Loucy (cell line): Measurements from ENCODE around the gene ST7L.

Source experiments
- H2AFZ ChIP-seq: fragments of 200-600 bp; sonication (generic); 2 replicates; pipeline ENCODE4 v1.6.0; 2016; ENCODE audit warnings: antibody characterized with exemption, mild to moderate bottlenecking, low read length, moderate library complexity
- H3F3A ChIP-seq: fragments of 200-600 bp; 2 replicates; pipeline ENCODE4 v1.6.0; 2016; ENCODE audit warnings: antibody characterized with exemption, low read depth, mild to moderate bottlenecking
- H3K27me3 ChIP-seq: fragments of 200-600 bp; sonication (generic); 2 replicates; pipeline ENCODE4 v1.6.1; 2014; ENCODE audit warnings: low read length, mild to moderate bottlenecking; ENCODE audit not compliant: insufficient read depth, poor library complexity, severe bottlenecking
- H3K36me3 ChIP-seq: fragments of 200-600 bp; sonication (generic); 2 replicates; pipeline ENCODE4 v1.6.1; 2016; ENCODE audit warnings: low read length; ENCODE audit not compliant: insufficient read depth
- H3K4me1 ChIP-seq: fragments of 200-600 bp; sonication (generic); 2 replicates; pipeline ENCODE4 v1.5.1; 2014; ENCODE audit warnings: low read length, mild to moderate bottlenecking; ENCODE audit not compliant: insufficient read depth, poor library complexity, severe bottlenecking
- H3K4me2 ChIP-seq: fragments of 200-600 bp; sonication (generic); 2 replicates; pipeline ENCODE4 v1.6.0; 2014; ENCODE audit warnings: antibody characterized with exemption, low read length, low read depth, mild to moderate bottlenecking; ENCODE audit not compliant: poor library complexity, severe bottlenecking
- H3K4me3 ChIP-seq: fragments of 200-600 bp; sonication (generic); 2 replicates; pipeline ENCODE4 v1.5.1; 2014; ENCODE audit warnings: low read length, mild to moderate bottlenecking, mixed read lengths; ENCODE audit not compliant: poor library complexity, severe bottlenecking
- H3K79me2 ChIP-seq: fragments of 200-600 bp; sonication (generic); 2 replicates; pipeline ENCODE4 v1.6.1; 2014; ENCODE audit warnings: low read length; ENCODE audit not compliant: insufficient read depth
- H3K9ac ChIP-seq: fragments of 200-600 bp; sonication (generic); 2 replicates; pipeline ENCODE4 v1.6.0; 2014; ENCODE audit warnings: mild to moderate bottlenecking, low read depth, low read length, moderate library complexity; ENCODE audit not compliant: poor library complexity, severe bottlenecking
- H3K9me2 ChIP-seq: fragments of 200-600 bp; sonication (generic); replicated peaks from 2 replicates; pipeline ENCODE4 v1.6.1; 2016; ENCODE audit warnings: low read depth, low read length, mixed read lengths
- H3K9me3 ChIP-seq: fragments of 200-600 bp; sonication (generic); 2 replicates; pipeline ENCODE4 v1.6.1; 2014; ENCODE audit warnings: mild to moderate bottlenecking, antibody characterized with exemption, low read length, low read depth; ENCODE audit not compliant: insufficient read depth
- H4K20me1 ChIP-seq: fragments of 200-600 bp; sonication (generic); 2 replicates; pipeline ENCODE4 v1.6.0; 2014; ENCODE audit warnings: antibody characterized with exemption, low read length, mild to moderate bottlenecking; ENCODE audit not compliant: insufficient read depth, poor library complexity, severe bottlenecking
- EZH2phosphoT487 ChIP-seq: fragments of 200-600 bp; IDR thresholded peaks from 2 replicates; pipeline ENCODE4 v1.6.1; 2018; ENCODE audit warnings: antibody characterized with exemption, mild to moderate bottlenecking, moderate library complexity, borderline replicate concordance
- TF ChIP-seq, protein P1 (sequence below): fragments of 200-600 bp; sonication (generic); conservative IDR thresholded peaks from 2 replicates; pipeline ENCODE4 v1.5.1; 2014; ENCODE audit warnings: mild to moderate bottlenecking, antibody characterized with exemption, low read length

Gene ST7L

DNA sequence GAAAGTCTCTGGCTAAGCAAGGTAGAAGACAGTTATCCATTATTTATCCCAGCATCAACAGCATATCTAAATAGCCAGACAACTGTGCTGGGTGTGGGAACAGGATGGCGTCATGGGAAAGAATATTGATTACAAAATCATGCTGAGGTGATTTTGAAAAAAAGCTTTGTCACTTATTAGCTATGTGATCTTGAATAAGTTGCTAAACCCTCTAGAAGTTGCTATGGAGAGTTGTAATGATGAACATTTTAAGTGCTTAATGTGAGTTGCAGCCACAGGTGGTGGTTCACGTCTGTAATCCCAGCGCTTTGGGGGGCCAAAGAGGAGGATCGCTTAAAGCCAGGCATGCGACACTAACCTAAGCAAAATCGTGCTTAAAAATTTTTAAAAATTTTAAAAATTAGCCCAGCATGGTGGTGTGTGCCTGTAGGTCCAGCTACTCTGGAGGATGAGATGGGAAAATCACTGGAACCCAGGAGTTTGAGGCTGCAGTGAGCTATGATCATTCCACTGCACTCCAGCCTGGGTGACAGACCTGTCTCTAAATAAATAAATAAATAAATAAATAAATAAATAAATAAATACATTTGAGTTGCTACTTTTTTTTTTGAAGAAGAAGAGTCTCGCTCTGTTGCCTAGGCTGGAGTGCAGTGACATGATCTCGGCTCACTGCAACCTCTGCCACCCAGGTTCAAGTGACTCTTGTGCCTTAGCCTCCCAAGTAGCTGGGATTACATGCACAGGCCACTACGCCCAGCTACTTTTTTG, 76.6 kb downstream of the ST7L start:
- H3K27me3 ChIP-seq: no peaks in the 10 kb centered on the region
- H3K4me2 ChIP-seq: no peak overlapping the region
- no peaks in the 10 kb centered on the region for H3F3A ChIP-seq
- no peaks in the 10 kb centered on the region for H3K4me1 ChIP-seq
- H3K9me3 ChIP-seq: no peaks in the 10 kb centered on the region
- no peak overlapping the region for H2AFZ ChIP-seq
- TF ChIP-seq, protein P1, sequence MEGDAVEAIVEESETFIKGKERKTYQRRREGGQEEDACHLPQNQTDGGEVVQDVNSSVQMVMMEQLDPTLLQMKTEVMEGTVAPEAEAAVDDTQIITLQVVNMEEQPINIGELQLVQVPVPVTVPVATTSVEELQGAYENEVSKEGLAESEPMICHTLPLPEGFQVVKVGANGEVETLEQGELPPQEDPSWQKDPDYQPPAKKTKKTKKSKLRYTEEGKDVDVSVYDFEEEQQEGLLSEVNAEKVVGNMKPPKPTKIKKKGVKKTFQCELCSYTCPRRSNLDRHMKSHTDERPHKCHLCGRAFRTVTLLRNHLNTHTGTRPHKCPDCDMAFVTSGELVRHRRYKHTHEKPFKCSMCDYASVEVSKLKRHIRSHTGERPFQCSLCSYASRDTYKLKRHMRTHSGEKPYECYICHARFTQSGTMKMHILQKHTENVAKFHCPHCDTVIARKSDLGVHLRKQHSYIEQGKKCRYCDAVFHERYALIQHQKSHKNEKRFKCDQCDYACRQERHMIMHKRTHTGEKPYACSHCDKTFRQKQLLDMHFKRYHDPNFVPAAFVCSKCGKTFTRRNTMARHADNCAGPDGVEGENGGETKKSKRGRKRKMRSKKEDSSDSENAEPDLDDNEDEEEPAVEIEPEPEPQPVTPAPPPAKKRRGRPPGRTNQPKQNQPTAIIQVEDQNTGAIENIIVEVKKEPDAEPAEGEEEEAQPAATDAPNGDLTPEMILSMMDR: no peak
- no peak for TF ChIP-seq EZH2phosphoT487
- no peaks in the 10 kb centered on the region for H3K9me2 ChIP-seq
- H4K20me1 ChIP-seq: no peaks in the 10 kb centered on the region
- H3K79me2 ChIP-seq: no peaks in the 10 kb centered on the region
- no peak overlapping the region for H3K9ac ChIP-seq
- no peaks in the 10 kb centered on the region for H3K36me3 ChIP-seq
- no peak overlapping the region for H3K4me3 ChIP-seq

DNA sequence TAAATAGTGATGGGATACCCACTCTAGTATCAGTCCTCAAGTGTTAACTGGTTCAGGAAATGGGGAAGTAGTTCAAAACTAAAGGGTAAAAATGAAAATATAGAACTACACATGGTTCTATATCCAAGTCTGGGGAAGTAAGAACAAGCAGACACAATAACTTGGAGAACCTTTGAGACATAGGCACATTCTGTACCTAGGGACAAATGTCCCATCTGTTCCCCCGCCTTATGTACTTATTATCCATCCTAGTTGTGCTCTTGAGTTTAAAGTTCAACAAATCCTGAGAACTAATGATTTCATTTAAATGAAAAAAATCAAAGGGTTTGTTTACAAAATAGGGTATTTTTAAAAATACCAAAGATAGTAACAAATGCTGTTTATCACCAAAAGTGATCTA, 77.6 kb downstream of the ST7L start:
- no peak overlapping the region for H3K9ac ChIP-seq
- no peaks in the 10 kb centered on the region for H3K9me3 ChIP-seq
- no peaks in the 10 kb centered on the region for H3F3A ChIP-seq
- no peaks in the 10 kb centered on the region for H3K4me1 ChIP-seq
- no peak overlapping the region for H3K4me2 ChIP-seq
- no peaks in the 10 kb centered on the region for H3K9me2 ChIP-seq
- H4K20me1 ChIP-seq: no peaks in the 10 kb centered on the region
- H3K79me2 ChIP-seq: no peaks in the 10 kb centered on the region
- no peak for TF ChIP-seq EZH2phosphoT487
- TF ChIP-seq, protein P1: no peak
- H3K36me3 ChIP-seq: no peaks in the 10 kb centered on the region
- no peak overlapping the region for H3K4me3 ChIP-seq
- no peaks in the 10 kb centered on the region for H3K27me3 ChIP-seq
- no peak overlapping the region for H2AFZ ChIP-seq

DNA sequence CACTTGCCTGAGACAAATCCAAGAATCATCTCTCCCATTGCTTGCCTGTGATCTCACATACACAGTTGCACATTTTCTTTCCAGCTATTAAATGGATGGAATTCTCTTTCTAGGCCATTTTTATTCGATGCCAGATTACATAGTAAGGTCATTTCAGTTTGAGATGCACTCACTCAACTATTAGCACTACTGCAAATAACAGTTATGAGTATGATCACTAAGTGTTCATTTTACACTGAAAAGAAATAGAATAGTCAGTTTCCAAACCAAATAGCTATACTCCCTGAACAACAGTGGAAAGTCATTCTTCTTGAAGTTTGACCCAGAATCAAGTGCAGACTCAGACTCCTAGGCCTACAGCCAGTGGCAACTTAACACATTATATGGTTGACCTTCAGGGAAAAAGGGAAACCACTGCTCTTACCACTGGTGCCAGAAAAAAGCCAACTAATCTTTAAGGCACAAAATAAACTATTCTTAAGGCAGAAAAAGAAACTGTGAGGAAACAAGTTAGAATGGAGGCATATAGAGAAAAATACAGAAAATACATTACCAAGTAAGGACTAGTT, 78.6 kb downstream of the ST7L start:
- no peaks in the 10 kb centered on the region for H3K27me3 ChIP-seq
- H3K4me2 ChIP-seq: no peak overlapping the region
- H3K9ac ChIP-seq: no peak overlapping the region
- no peaks in the 10 kb centered on the region for H3K4me1 ChIP-seq
- no peak overlapping the region for H2AFZ ChIP-seq
- no peak overlapping the region for H3K4me3 ChIP-seq
- TF ChIP-seq EZH2phosphoT487: no peak
- TF ChIP-seq, protein P1: no peak
- H3K79me2 ChIP-seq: no peaks in the 10 kb centered on the region
- no peaks in the 10 kb centered on the region for H3K9me2 ChIP-seq
- H3K9me3 ChIP-seq: no peaks in the 10 kb centered on the region
- H3K36me3 ChIP-seq: no peaks in the 10 kb centered on the region
- H3F3A ChIP-seq: no peaks in the 10 kb centered on the region
- H4K20me1 ChIP-seq: no peaks in the 10 kb centered on the region
